Loucy (cell line): ENCODE results near the gene EMP1.

Source experiments
- H2AFZ ChIP-seq: fragments of 200-600 bp; sonication (generic); 2 replicates; pipeline ENCODE4 v1.6.0; 2016; ENCODE audit warnings: antibody characterized with exemption, mild to moderate bottlenecking, low read length, moderate library complexity
- H3F3A ChIP-seq: fragments of 200-600 bp; 2 replicates; pipeline ENCODE4 v1.6.0; 2016; ENCODE audit warnings: antibody characterized with exemption, low read depth, mild to moderate bottlenecking
- H3K27me3 ChIP-seq: fragments of 200-600 bp; sonication (generic); 2 replicates; pipeline ENCODE4 v1.6.1; 2014; ENCODE audit warnings: low read length, mild to moderate bottlenecking; ENCODE audit not compliant: insufficient read depth, poor library complexity, severe bottlenecking
- H3K36me3 ChIP-seq: fragments of 200-600 bp; sonication (generic); 2 replicates; pipeline ENCODE4 v1.6.1; 2016; ENCODE audit warnings: low read length; ENCODE audit not compliant: insufficient read depth
- H3K4me1 ChIP-seq: fragments of 200-600 bp; sonication (generic); 2 replicates; pipeline ENCODE4 v1.5.1; 2014; ENCODE audit warnings: low read length, mild to moderate bottlenecking; ENCODE audit not compliant: insufficient read depth, poor library complexity, severe bottlenecking
- H3K4me2 ChIP-seq: fragments of 200-600 bp; sonication (generic); 2 replicates; pipeline ENCODE4 v1.6.0; 2014; ENCODE audit warnings: antibody characterized with exemption, low read length, low read depth, mild to moderate bottlenecking; ENCODE audit not compliant: poor library complexity, severe bottlenecking
- H3K4me3 ChIP-seq: fragments of 200-600 bp; sonication (generic); 2 replicates; pipeline ENCODE4 v1.5.1; 2014; ENCODE audit warnings: low read length, mild to moderate bottlenecking, mixed read lengths; ENCODE audit not compliant: poor library complexity, severe bottlenecking
- H3K79me2 ChIP-seq: fragments of 200-600 bp; sonication (generic); 2 replicates; pipeline ENCODE4 v1.6.1; 2014; ENCODE audit warnings: low read length; ENCODE audit not compliant: insufficient read depth
- H3K9ac ChIP-seq: fragments of 200-600 bp; sonication (generic); 2 replicates; pipeline ENCODE4 v1.6.0; 2014; ENCODE audit warnings: mild to moderate bottlenecking, low read depth, low read length, moderate library complexity; ENCODE audit not compliant: poor library complexity, severe bottlenecking
- H3K9me2 ChIP-seq: fragments of 200-600 bp; sonication (generic); replicated peaks from 2 replicates; pipeline ENCODE4 v1.6.1; 2016; ENCODE audit warnings: low read depth, low read length, mixed read lengths
- H3K9me3 ChIP-seq: fragments of 200-600 bp; sonication (generic); 2 replicates; pipeline ENCODE4 v1.6.1; 2014; ENCODE audit warnings: mild to moderate bottlenecking, antibody characterized with exemption, low read length, low read depth; ENCODE audit not compliant: insufficient read depth
- H4K20me1 ChIP-seq: fragments of 200-600 bp; sonication (generic); 2 replicates; pipeline ENCODE4 v1.6.0; 2014; ENCODE audit warnings: antibody characterized with exemption, low read length, mild to moderate bottlenecking; ENCODE audit not compliant: insufficient read depth, poor library complexity, severe bottlenecking
- CTCF ChIP-seq: fragments of 200-600 bp; sonication (generic); conservative IDR thresholded peaks from 2 replicates; pipeline ENCODE4 v1.5.1; 2014; ENCODE audit warnings: mild to moderate bottlenecking, antibody characterized with exemption, low read length
- EZH2phosphoT487 ChIP-seq: fragments of 200-600 bp; IDR thresholded peaks from 2 replicates; pipeline ENCODE4 v1.6.1; 2018; ENCODE audit warnings: antibody characterized with exemption, mild to moderate bottlenecking, moderate library complexity, borderline replicate concordance

Gene EMP1

GRCh38 chr12:13171921-13172859 lies 24.3 kb upstream of the EMP1 start:
- Histone ChIP-seq H3K9me3 (peaks cover 4% of the 10 kb centered on the region; the same call in 1 of the 2 replicates), H3K4me2 (no peak overlapping the region), H3K9ac (peak overlapping the region; percentile 20), H3K4me3 (no peak overlapping the region), H3K27me3 (no peaks in the 10 kb centered on the region), H3K79me2 (no peaks in the 10 kb centered on the region), H3K36me3 (no peaks in the 10 kb centered on the region), H3K4me1 (peaks cover 63% of the 10 kb centered on the region), H2AFZ (peak overlapping the region; percentile 28; the same call in 1 of the 2 replicates), H3F3A (no peaks in the 10 kb centered on the region), H4K20me1 (no peaks in the 10 kb centered on the region), H3K9me2 (no peaks in the 10 kb centered on the region)
- TF ChIP-seq EZH2phosphoT487: no peak
- TF ChIP-seq CTCF: no peak

GRCh38 chr12:13173012-13173932 lies 23.3 kb upstream of the EMP1 start:
- no peaks in the 10 kb centered on the region for H3K9me2 ChIP-seq
- no peak overlapping the region for H3K4me2 ChIP-seq
- peak overlapping the region; percentile 9 for H3K9ac ChIP-seq
- H3K9me3 ChIP-seq: no peaks in the 10 kb centered on the region
- H3K4me1 ChIP-seq: peaks cover 71% of the 10 kb centered on the region
- no peak overlapping the region for H3K4me3 ChIP-seq
- no peaks in the 10 kb centered on the region for H4K20me1 ChIP-seq
- H3K27me3 ChIP-seq: no peaks in the 10 kb centered on the region
- peaks cover under 1% of the 10 kb centered on the region; the same call in 1 of the 2 replicates for H3F3A ChIP-seq
- no peaks in the 10 kb centered on the region for H3K36me3 ChIP-seq
- TF ChIP-seq CTCF (no peak), EZH2phosphoT487 (no peak)
- no peaks in the 10 kb centered on the region for H3K79me2 ChIP-seq
- H2AFZ ChIP-seq: peak overlapping the region; percentile 28

- Histone ChIP-seq H3K9me2 (no peaks in the 10 kb centered on the region), H3K36me3 (no peaks in the 10 kb centered on the region), H3K9ac (no peak overlapping the region), H4K20me1 (no peaks in the 10 kb centered on the region), H3K4me3 (no peak overlapping the region), H3F3A (peaks cover 10% of the 10 kb centered on the region), H2AFZ (no peak overlapping the region), H3K9me3 (no peaks in the 10 kb centered on the region), H3K79me2 (no peaks in the 10 kb centered on the region), H3K4me2 (no peak overlapping the region), H3K4me1 (peaks cover 65% of the 10 kb centered on the region), H3K27me3 (no peaks in the 10 kb centered on the region)
- TF ChIP-seq CTCF (no peak), EZH2phosphoT487 (no peak)
Observed at GRCh38 chr12:13175499-13175898, 21.0 kb upstream of the EMP1 start.
